Rectal smooth muscle tissue (tissue), 1 donor: ENCODE measurements around the gene CDC20.

Experiments used
- H3K27ac ChIP-seq: one replicate; pipeline ENCODE4 v1.7.0; 2013; ENCODE audit warnings: low read depth, low read length, inconsistent platforms
- H3K27me3 ChIP-seq: one replicate; pipeline ENCODE4 v1.7.0; 2013; ENCODE audit warnings: low read length; ENCODE audit not compliant: control insufficient read depth, insufficient read depth
- H3K36me3 ChIP-seq: one replicate; pipeline ENCODE4 v1.7.0; 2013; ENCODE audit warnings: low read length; ENCODE audit not compliant: control insufficient read depth, insufficient read depth
- H3K4me1 ChIP-seq: one replicate; pipeline ENCODE4 v1.7.0; 2013; ENCODE audit warnings: low read length; ENCODE audit not compliant: control insufficient read depth, insufficient read depth
- H3K4me3 ChIP-seq: one replicate; pipeline ENCODE4 v1.7.0; 2013; ENCODE audit warnings: low read length
- H3K9ac ChIP-seq: one replicate; pipeline ENCODE4 v1.7.0; 2013; ENCODE audit warnings: low read length

The CDC20 gene

DNA sequence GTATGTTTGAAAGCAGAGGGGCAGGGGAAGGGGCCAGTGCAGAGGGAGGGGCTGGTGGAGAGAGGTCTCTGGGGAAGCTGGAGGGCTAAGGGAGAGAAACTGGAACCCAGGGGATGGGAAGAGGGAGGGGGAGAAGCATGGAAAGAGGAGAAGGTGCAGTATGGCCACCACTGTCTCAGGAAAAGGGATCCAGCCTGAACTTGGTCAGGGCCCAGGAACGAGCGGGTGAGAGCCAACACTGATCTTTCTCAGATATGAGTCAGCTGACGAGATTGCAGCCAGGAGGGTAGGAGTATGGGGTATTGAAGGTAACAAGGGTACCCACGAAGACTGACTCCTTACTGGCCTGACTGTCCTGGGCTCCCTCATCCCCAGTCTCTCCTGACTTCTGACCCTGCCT, 40.0 kb upstream of the CDC20 start:
- Histone ChIP-seq H3K27ac (no peak overlapping the region), H3K9ac (no peak overlapping the region), H3K36me3 (no peaks in the 10 kb centered on the region), H3K4me1 (no peaks in the 10 kb centered on the region), H3K27me3 (no peaks in the 10 kb centered on the region), H3K4me3 (no peak overlapping the region)

DNA sequence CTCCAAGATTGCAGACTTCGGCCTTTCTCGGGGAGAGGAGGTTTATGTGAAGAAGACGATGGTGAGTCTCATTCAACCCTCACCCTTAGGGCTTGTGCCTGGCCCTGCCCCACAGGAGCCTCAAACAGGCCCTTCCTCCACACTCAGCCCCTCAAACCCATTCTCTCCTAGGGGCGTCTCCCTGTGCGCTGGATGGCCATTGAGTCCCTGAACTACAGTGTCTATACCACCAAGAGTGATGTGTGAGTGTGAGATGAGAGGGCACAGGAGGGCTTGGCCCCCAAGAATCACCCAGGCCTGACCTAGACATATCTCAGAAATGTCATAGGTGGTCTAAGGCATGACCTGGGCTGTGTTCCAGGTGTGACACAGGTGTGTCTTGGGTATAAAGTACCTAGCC, 39.5 kb upstream of the CDC20 start:
- H3K27ac ChIP-seq: no peak overlapping the region
- no peaks in the 10 kb centered on the region for H3K27me3 ChIP-seq
- H3K36me3 ChIP-seq: no peaks in the 10 kb centered on the region
- no peak overlapping the region for H3K9ac ChIP-seq
- H3K4me1 ChIP-seq: no peaks in the 10 kb centered on the region
- H3K4me3 ChIP-seq: no peak overlapping the region

DNA sequence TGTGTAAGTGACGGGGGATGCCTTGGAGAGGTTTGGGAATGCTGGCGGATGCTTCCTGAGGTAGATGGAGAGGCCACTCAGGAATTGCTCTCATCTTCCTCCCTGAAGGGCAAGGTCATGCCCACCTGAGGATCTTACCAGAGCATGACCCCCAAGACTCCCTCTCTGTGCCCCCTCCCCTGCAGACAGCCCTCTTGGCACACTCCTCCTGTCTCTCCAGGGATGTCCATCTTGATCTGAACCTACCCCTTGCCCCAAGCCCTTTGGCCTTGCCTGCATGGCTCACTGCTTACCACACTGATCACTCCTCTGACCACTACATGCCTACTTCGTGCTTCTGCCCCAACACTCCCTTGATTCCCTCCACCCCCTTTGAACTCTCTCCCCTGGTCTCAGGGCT, 39.0 kb upstream of the CDC20 start:
- H3K27ac ChIP-seq: no peak overlapping the region
- H3K4me1 ChIP-seq: no peaks in the 10 kb centered on the region
- no peaks in the 10 kb centered on the region for H3K36me3 ChIP-seq
- H3K27me3 ChIP-seq: no peaks in the 10 kb centered on the region
- no peak overlapping the region for H3K4me3 ChIP-seq
- no peak overlapping the region for H3K9ac ChIP-seq

DNA sequence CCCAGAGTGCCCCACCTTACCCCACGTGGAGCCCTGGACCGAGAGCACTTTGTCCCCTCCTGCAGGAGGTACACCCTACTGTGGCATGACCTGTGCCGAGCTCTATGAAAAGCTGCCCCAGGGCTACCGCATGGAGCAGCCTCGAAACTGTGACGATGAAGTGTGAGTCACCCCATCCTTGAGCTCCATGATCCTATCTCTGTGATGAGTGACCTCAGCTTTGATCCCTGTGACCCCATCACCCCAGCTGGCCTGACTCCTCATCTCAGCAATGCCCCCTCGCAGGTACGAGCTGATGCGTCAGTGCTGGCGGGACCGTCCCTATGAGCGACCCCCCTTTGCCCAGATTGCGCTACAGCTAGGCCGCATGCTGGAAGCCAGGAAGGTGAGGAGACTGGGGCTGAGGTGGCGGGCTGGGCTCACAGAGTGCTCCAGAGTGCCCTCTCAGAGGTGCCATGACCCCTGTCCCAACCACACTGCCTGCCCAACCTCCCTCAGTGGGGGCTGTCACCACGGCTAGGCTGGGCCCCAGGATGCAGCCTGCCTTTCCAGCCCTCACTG, 37.4 kb upstream of the CDC20 start:
- Histone ChIP-seq H3K9ac (no peak overlapping the region), H3K27me3 (no peaks in the 10 kb centered on the region), H3K4me1 (no peaks in the 10 kb centered on the region), H3K4me3 (no peak overlapping the region), H3K27ac (no peak overlapping the region), H3K36me3 (no peaks in the 10 kb centered on the region)

DNA sequence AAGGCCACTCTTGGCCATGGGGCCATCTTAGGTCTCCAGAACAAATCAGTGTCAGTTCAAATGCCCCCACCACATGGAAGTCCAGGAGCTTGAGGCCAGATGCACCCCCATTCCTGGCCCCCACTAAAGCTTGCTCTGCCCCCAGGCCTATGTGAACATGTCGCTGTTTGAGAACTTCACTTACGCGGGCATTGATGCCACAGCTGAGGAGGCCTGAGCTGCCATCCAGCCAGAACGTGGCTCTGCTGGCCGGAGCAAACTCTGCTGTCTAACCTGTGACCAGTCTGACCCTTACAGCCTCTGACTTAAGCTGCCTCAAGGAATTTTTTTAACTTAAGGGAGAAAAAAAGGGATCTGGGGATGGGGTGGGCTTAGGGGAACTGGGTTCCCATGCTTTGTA, 36.3 kb upstream of the CDC20 start:
- Histone ChIP-seq H3K4me1 (no peaks in the 10 kb centered on the region), H3K27ac (no peak overlapping the region), H3K9ac (no peak overlapping the region), H3K36me3 (no peaks in the 10 kb centered on the region), H3K27me3 (no peaks in the 10 kb centered on the region), H3K4me3 (no peak overlapping the region)

DNA sequence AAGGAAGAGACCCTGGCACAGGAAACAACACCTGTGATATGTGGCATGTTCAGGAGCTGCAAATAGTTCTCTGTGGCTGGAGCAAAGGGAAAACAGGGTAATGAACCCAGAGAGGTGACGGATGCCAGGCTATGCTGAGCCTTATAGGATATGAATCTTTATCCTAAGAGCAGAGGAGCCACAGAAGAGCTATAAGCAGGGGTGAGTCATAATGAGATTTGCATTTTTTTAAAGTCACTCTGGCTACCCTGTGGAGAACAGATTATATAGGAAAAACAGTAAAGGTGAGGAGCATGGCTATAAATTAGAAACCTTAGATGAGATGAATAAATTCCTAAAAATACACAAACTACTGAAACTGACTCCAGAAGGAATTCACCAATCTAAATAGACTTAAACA, 34.0 kb upstream of the CDC20 start:
- Histone ChIP-seq H3K4me1 (no peaks in the 10 kb centered on the region), H3K36me3 (no peaks in the 10 kb centered on the region), H3K27ac (no peak overlapping the region), H3K9ac (no peak overlapping the region), H3K4me3 (no peak overlapping the region), H3K27me3 (no peaks in the 10 kb centered on the region)

DNA sequence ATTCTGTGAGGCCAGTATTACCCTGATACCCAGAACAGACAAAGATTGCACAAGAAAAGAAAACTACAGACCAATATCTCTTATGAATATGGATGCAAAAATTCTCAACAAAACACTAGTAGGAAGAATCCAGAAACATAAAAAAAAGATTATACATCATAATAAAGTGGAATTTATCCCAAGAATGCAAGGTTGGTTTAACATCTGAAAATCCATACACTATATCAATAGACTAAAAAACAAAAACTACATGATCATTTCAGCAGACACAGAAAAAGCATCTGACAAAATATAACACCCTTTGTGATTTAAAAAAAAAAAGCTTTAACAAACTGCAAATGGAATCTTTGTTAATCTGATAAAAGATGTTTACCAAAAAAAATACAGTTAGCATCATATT, 33.4 kb upstream of the CDC20 start:
- Histone ChIP-seq H3K4me3 (no peak overlapping the region), H3K27me3 (no peaks in the 10 kb centered on the region), H3K4me1 (no peaks in the 10 kb centered on the region), H3K9ac (no peak overlapping the region), H3K36me3 (no peaks in the 10 kb centered on the region), H3K27ac (no peak overlapping the region)

DNA sequence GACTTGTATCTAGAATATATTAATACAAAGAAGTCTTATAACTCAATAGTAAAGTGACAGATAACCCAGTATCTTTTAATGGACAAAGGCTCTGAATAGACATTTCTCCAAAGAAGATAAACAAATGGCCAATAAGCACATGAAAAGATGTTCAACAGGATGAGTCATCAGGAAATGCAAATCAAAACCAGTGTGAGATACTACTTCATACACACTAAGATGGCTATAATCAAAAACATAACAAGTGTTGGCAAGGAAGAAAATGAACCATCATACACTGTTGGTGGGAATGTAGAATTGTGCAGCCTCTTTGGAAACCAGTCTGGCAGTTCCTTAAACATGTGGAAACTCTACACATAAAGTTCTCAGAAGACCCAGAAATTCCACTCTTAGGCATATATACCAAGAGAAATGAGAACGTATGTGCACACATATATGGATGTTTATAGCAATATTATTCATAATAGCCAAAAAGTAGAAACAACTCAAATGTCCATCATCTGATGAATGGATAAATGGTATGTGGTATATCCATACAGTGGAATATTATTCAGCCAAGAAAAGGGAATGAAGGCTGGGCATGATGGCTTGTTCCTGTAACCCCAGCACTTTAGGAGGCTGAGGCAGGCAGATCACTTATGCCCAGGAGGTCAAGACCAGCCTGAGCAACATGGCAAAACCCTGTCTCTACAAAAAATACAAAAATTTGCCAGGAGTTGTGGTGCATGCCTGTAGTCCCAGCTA, 31.1 kb upstream of the CDC20 start:
- Histone ChIP-seq H3K4me3 (no peak overlapping the region), H3K4me1 (no peaks in the 10 kb centered on the region), H3K9ac (no peak overlapping the region), H3K27ac (no peak overlapping the region), H3K36me3 (no peaks in the 10 kb centered on the region), H3K27me3 (no peaks in the 10 kb centered on the region)

DNA sequence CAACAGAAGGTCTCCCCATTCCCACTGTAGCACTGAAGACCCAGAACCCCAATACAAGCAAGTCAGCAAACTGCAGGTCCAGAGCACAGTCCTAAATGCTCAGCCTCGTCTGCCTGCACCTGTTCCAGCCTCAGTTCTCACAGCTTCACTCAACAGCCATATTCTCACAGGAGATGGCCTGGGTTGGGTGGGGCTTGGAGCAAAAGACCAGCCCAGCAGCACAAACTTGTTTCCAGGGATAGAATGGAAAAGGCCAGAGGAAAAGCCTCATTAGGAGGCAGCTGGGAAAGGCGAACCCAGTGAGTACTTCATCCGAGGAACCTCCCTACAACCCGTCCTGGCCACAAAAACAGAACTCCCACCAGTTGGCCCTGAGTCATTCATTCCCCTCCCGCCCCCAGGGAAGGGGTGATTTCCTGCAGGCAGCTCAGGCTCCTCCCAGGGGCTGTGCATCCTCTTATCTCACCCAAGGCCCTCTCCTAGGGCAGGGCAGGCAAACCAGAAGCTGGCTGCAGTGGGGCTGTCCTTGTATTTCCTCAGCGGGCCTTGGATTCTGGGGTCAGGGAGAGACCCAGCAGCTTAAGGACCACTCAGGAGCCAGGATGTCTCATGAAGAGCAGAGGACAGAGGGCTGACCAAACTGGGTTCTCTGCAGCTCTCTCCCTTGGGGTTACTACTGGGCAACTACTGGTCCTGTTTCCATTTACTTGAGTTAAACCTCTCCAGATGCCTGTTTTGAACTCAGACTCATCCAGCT, 28.6 kb upstream of the CDC20 start:
- no peaks in the 10 kb centered on the region for H3K4me1 ChIP-seq
- H3K27ac ChIP-seq: no peak overlapping the region
- H3K4me3 ChIP-seq: no peak overlapping the region
- no peaks in the 10 kb centered on the region for H3K36me3 ChIP-seq
- no peaks in the 10 kb centered on the region for H3K27me3 ChIP-seq
- no peak overlapping the region for H3K9ac ChIP-seq

DNA sequence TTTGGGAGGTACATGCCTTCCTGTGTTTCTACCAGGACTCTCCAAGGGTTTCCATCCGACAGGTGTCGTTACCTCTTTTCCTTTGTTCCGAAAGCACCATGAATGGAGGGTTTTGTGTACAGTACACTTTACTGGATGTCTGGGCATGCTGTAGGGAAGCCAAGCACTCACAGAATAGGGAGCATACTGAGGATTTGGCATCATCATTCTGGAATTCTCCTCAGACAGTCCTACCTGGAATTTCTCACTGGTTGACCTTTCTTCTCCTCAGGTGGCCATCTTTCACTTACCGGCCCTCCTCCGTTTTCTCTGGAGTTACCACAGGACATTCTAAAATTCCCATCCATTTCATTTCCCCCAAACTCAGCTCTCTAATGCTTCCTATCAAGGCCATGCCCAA, 27.1 kb upstream of the CDC20 start:
- Histone ChIP-seq H3K4me1 (no peaks in the 10 kb centered on the region), H3K9ac (no peak overlapping the region), H3K27ac (no peak overlapping the region), H3K36me3 (no peaks in the 10 kb centered on the region), H3K27me3 (no peaks in the 10 kb centered on the region), H3K4me3 (no peak overlapping the region)

DNA sequence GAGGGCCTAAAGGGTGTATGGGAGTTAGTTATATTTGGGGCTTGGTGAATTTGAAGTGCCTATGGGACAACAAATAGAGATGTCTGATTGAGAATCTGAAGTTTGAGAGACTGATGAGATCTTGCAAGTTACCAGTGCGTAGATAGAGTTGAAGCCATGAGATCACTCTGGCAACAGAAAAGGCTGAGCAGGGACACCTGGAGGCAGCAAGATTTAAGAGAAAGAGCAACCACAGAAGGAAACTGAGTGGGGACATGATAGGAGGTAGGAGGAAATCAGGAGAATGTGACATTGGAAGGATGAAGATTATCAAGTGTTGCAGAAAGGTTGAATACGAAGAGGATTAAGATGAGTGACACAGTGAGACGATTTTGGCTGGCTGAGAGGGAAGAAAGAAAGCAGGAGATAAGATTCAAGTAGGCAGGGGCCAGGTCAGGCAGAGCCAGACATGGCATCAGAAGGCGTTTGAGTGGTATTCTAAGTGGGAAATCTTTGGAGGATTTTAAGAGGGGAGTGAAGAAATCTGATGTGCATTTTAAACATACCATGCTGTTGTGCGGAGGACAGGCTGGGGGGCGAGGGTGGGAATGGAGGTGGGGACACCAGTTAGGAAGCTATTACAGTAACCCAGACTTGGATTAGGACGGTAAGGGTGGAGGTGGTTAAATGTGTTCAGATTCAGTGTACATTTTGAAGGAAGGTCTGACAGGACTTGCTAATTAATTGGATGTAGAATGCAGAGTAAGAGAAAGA, 24.2 kb upstream of the CDC20 start:
- H3K4me1 ChIP-seq: no peaks in the 10 kb centered on the region
- H3K9ac ChIP-seq: no peak overlapping the region
- no peak overlapping the region for H3K27ac ChIP-seq
- H3K27me3 ChIP-seq: no peaks in the 10 kb centered on the region
- H3K4me3 ChIP-seq: no peak overlapping the region
- no peaks in the 10 kb centered on the region for H3K36me3 ChIP-seq

DNA sequence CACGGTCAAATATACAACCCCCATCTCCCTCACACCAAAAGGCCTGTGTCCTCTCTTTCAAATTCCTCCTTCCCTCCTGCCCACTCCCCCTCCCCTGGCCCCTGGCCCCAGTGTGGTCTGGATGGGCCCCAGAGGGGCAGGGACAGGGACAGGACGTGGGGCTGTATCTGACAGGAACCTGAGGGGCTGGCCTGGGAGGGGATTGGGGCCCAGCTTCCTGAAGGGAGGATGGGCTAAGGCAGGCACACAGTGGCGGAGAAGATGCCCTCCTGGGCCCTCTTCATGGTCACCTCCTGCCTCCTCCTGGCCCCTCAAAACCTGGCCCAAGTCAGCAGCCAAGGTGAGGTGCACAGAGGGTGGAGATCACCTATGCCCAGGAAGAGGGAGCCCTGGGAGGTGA, 21.2 kb upstream of the CDC20 start, which contains the start of gene MPL:
Gene MPL (plus strand): TSS at position 231 of the 400 bp plus-strand sequence. CDS start 31 bp downstream, at position 262.
- H3K9ac ChIP-seq: no peak within 1 kb of the TSS
- no peak within 1 kb of the TSS for H3K4me3 ChIP-seq
- H3K36me3 ChIP-seq: no peaks in the 10 kb centered on the region
- no peaks in the 10 kb centered on the region for H3K27me3 ChIP-seq
- H3K4me1 ChIP-seq: no peaks in the 10 kb centered on the region
- no peak within 1 kb of the TSS for H3K27ac ChIP-seq
